Head of caudate nucleus (tissue), 42 donors: ENCODE results near the gene PAX5.

ENCODE experiments used
- DNase-seq, 42 donors: peaks; one replicate each; pipeline versions ENCODE4 v3.0.0 to v3.0.0-alpha.2; 2020 to 2021; ENCODE audit warnings: mixed read lengths in 7 of 42
- intact Hi-C: fragments of 100-400 bp; cut with DNase I; formaldehyde crosslinking; loops from one replicate; pipeline ENCODE4 v1.15.0; 2022

The PAX5 gene

GRCh38 chr9:36835271-36835996, 198.6 kb downstream of the PAX5 start:
- intact Hi-C loops: no loop called here
- DNase-seq: no peak

GRCh38 chr9:36834736-36835135, 199.3 kb downstream of the PAX5 start:
- no peak for DNase-seq
- intact Hi-C loops: no loop called here

GRCh38 chr9:36833954-36834353, 200.1 kb downstream of the PAX5 start:
- no peak for DNase-seq

GRCh38 chr9:36832164-36832795, 201.8 kb downstream of the PAX5 start:
- intact Hi-C loops: no loop called here
- DNase-seq: peak in 37 of 42 donors; percentile 24 to 72 (median 46)

More at GRCh38 chr9:36833954-36834353, 200.1 kb downstream of the PAX5 start:
- intact Hi-C loops: no loop called here

GRCh38 chr9:36831381-36832161, 202.5 kb downstream of the PAX5 start:
- DNase-seq: no peak
- intact Hi-C loops: no loop called here

GRCh38 chr9:36828611-36829013, 205.5 kb downstream of the PAX5 start:
- intact Hi-C loops: no loop called here
- peak in 1 of 42 donors; percentile 6 for DNase-seq

- intact Hi-C loops: no loop called here
- DNase-seq: no peak
Measured at GRCh38 chr9:36827593-36827992, 206.5 kb downstream of the PAX5 start.

GRCh38 chr9:36826581-36826980, 207.5 kb downstream of the PAX5 start:
- intact Hi-C loops: no loop called here
- no peak for DNase-seq

- DNase-seq: peak in 1 of 42 donors; percentile 14
- intact Hi-C loops: no loop called here
Measured at GRCh38 chr9:36825179-36825578, 208.9 kb downstream of the PAX5 start.

GRCh38 chr9:36823934-36824333, 210.1 kb downstream of the PAX5 start:
- intact Hi-C loops: no loop called here
- peak in 1 of 42 donors; percentile 3 for DNase-seq

GRCh38 chr9:36823466-36823865, 210.6 kb downstream of the PAX5 start:
- intact Hi-C loops: no loop called here

GRCh38 chr9:36822201-36822600, 211.9 kb downstream of the PAX5 start:
- intact Hi-C loops: no loop called here
- peak in 2 of 42 donors; percentile 23 to 33 for DNase-seq

More at GRCh38 chr9:36823466-36823865, 210.6 kb downstream of the PAX5 start:
- DNase-seq: peak in 1 of 42 donors; percentile 4

GRCh38 chr9:36820392-36820861, 213.6 kb downstream of the PAX5 start:
- DNase-seq: peak; percentile 34 to 93 (median 75)
- intact Hi-C loops: no loop called here

GRCh38 chr9:36818965-36819870, 214.8 kb downstream of the PAX5 start:
- intact Hi-C loops: no loop called here
- DNase-seq: peak; percentile 21 to 81 (median 56)

- intact Hi-C loops: no loop called here
Measured at GRCh38 chr9:36818242-36818938, 215.7 kb downstream of the PAX5 start.

GRCh38 chr9:36817160-36817834, 216.8 kb downstream of the PAX5 start:
- intact Hi-C loops: no loop called here
- DNase-seq: peak in 3 of 42 donors; percentile 26 to 34 (median 34)

More at GRCh38 chr9:36818242-36818938, 215.7 kb downstream of the PAX5 start:
- peak in 19 of 42 donors; percentile 21 to 71 (median 32) for DNase-seq

GRCh38 chr9:36816371-36816770, 217.7 kb downstream of the PAX5 start:
- intact Hi-C loops: no loop called here
- peak in 2 of 42 donors; percentile 15 to 27 for DNase-seq
